GM10847 (cell line): ENCODE measurements around the gene CENPO.

ENCODE experiments used
- POLR2A ChIP-seq: IDR thresholded peaks from 2 replicates; pipeline ENCODE4 v1.6.1; 2011; ENCODE audit not compliant: insufficient read length; ENCODE audit errors: extremely low read depth

CENPO gene

DNA sequence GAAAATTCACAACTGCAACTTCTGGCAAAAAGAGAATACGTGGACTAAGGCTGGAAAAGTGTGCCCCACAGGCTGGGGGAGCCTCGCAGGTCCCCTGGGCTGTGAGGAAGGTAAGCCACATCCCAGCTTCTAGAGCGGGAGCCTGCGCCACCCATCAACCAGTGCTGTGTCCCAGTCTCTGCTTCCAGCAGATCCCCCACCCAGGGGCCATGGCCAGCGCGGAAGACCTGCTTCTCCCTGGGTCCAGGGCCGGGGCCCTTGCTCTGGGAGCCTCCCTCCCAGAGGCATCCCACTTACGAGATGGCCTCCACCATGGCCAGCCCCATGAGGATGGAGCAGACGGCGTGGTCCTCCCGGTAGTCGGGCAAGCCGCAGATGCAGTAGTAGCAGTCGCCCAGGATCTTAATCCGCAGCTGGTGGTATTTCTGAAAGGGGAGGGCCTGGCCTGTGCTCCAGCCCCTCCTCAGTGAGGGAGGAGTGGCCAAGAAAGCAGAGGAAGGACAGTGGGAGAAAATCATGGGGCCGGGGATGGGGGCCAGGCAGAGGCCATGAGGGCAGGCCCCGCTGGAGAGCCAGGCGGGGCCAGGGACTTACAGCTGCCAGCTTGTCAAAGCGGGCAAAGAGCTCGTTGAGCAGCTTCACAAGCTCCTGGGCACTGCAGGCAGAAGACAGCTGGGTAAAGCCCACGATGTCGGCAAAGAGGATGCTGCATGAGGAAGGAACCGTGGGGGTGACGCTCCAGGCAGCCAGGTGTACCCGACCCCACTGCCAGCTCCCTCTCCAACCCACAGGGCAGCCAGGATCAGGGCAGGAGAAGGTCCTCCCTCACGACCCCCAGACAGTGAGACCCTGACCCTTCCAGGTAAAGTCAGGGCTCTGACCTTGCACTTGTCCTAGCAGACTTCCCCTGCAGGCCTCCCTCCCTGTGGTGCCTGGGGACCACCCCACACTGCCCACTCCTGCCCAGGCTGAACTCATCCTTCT lies 48.0 kb downstream of the CENPO start:
- TF ChIP-seq POLR2A: no peak

DNA sequence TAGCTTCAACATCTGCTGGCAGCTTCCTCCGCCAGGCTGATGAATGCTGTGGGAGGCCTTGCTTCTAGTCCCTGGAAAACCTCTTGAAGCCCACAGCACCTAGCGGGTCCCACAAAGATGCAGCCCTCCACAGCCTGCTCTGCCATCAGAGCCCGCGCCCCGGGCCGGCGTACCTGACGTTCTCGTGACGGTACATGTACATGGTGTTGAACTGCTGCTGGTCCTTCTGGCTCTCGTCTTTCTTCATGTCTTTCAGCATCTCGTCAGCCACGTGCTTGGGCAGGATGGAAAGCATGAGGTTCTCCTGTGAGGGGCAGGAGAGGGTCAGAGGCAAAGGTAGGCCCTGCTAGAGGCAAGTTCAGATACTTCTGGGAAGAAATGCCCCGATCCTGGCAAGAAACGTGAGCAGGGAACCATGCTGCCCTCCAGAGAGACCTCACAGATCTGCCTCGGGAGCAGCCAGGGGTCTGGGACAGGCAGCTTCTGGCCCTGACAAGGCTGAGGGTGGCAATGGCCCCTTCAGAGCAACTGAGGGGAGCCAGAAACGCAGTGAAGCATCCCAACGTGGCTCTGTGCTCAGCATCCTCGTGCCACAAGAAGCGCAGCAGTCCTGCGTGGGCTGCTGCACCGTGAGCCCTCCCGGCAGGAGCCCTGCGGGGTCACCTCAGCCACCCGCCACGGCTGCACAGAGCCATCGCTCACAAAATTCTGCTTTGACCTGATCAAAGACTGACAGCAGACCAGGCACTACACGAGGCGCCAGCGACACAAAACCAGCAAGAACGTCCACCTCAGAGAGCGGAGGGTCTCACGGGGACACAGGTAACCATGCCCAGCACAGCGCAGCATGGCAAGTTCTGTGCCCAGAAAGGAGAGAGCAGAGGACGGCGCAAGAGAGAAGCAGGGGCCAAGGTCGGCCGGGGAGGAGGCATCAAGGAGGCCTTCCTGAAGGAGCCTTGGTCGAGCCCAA lies 49.1 kb downstream of the CENPO start:
- no peak for TF ChIP-seq POLR2A

DNA sequence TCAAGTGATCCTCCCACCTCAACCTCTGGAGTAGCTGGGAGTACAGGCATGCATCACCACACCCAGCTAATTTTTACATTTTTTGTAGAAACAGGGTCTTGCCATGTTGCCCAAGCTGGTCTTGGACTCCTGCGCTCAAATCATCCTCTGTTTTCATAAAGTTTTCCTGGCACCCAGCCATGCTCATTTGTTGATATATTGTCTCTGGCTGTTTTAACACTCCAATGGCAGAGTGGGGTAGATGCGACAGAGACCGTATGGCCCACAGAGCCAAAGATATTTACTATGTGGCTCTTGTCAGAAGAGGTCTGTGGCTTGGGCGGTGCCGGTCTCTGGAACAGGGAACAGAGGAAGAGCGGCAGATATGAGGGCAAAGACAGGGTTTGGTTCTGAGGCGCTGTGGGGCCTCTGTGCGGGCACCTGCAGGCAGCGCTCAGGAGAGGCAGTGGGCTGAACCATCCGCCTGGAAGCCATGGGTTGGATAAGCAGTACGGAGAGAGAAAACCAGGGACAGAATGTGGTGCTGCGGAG lies 50.2 kb downstream of the CENPO start:
- no peak for TF ChIP-seq POLR2A

DNA sequence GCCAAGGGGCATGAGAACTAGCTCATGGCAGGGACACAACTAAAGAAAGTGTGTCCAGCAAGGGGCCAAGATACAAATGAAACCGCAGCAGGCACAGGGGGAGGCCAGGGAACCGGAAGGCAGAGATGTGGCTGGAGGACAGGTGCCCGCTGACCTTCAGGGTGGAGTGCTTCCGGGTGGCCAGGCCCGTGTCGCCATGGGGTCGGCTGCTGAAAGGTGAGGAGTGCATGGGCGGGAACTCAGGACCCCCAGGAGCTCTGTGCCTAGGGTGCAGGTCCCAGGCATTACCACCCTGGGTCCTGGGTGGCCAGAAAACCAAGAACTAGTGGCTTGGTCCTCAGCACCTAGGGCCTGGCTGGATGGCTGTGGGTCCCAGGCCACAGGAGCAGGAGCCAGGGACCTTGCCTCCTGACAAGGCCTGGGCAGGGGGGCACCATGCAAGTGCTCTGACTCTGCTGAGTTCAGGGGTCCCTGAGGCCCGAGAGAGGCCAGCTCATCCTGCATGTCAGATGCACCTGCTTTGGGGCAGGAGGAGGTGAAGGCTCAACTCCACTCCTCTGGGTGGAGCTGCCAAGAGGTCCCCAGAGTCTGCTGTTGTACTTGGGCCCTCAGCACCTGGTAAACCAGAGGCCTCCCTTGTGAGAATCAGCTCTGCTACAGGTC lies 50.9 kb downstream of the CENPO start:
- TF ChIP-seq POLR2A: no peak

DNA sequence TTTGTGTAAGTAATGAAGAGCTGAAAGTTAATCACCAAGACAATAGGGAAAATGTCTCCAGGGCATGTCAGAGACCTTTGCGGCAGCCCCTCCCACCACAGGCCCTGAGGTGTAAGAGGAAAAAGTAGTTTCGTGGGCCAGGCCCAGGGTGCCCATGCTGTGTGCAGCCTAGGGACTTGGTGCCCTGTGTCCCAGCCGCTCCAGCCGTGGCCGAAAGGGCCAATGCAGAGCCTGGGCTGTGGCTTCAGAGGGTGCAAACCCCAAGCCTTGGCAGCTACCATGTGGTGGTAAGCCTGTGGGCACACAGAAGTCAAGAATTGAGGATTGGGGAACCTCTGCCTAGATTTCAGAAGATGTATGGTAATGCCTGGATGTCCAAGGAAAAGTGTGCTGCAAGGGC lies 52.5 kb downstream of the CENPO start:
- no peak for TF ChIP-seq POLR2A

DNA sequence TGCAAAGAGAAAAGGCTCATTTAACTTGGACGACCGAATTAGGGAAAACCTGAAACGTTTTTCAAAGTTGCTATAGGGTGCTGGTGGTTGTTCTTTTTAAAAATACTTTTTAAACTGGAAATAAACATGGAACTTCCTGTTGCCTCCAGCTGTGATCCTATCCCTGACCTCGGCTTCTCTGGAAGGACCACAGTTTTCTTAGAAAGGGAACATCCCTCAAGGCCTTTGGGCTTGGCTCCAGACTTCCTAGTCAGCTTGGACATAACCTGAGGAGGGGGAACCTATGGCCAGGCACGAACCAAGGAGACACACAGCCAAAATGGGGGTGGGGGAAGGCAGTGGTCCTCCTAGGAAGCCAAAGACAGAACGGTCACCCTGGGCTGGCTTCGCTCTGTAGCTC lies 57.7 kb downstream of the CENPO start:
- TF ChIP-seq POLR2A: no peak

DNA sequence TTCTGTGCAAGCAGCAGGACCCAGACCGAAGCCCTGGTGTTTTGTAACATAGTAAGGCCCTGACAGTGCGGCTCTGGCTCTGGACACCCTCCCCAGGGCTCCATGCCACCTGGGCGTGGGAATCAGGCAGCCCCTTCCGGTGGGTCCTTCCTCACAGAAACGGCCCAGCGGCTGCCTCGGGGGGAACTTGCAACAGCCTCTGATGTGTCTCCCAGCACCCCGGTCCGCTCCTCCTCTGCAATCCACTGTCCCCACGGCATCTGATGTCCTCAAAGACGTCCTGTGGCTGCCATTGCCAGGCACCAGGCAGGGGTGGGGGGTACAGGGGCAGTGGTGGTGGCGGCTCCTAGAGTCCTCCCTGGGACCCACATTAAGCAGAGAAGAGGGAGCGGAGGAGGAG lies 58.8 kb downstream of the CENPO start:
- TF ChIP-seq POLR2A: no peak

DNA sequence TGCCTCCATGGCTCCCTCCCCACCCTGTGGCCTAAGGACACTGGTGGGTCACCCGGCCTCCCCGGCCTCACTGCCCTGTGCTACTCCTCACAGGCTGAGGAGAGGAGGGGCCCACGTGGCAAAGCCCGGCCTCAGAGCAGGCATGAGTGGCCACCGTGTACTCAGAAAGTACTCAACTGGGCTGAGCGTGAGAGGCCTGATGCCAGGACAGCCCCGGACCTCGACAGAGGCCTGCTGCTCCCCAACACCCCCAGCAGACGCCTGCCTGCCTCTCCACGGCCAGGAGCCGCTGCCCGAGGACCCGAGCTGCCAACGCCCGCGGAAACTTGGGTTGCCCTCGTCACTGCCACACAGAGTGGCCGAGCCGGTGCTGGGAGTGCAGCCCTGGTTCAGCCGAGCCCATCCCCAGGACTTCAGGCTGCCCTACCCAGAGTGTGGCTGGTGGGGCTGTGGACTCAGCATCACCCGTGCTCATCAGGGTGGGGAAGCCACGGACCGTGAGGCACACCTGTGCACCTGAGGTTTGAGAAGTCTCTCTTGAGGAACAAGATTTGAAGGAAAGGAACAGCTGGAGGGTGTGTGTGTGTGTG lies 59.3 kb downstream of the CENPO start:
- TF ChIP-seq POLR2A: no peak

DNA sequence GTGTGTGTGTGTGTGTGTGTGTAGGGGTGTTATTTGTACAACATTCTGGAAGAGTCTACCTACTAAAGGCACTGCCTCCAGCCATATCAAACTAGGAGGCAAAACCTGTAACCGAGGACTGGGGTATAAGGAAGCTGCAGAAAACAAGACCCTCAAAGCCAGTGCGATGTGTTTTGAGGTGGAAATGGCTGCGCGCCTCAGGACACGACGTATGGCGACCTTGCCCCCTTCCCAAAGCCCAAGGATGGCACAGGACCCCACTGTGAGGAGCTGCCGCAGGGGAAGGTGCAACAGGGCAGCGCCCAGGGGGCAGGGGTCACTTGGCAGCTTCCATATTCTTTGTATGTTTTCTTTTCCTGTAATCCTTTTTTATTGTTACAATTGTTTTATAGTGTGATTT lies 59.8 kb downstream of the CENPO start:
- TF ChIP-seq POLR2A: no peak

DNA sequence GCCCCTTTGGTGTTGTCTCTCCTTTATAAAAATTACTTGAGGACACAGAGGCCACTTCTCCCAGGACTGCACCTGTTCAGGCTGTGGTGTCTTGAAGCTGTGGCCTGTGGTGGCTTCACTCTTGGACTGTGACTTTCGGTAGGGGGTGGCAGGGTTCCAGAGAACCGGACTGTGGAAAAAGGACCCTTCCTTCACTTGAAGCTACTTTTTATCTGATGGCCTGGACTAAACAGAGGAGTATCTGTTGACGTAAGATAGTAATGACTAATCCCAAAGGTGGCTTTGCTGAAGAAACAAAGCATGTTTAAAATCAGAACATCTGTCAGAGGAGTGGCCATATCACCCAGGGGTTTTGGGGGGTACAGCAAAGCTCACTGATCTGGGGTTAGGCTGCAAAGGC lies 60.8 kb downstream of the CENPO start:
- no peak for TF ChIP-seq POLR2A

DNA sequence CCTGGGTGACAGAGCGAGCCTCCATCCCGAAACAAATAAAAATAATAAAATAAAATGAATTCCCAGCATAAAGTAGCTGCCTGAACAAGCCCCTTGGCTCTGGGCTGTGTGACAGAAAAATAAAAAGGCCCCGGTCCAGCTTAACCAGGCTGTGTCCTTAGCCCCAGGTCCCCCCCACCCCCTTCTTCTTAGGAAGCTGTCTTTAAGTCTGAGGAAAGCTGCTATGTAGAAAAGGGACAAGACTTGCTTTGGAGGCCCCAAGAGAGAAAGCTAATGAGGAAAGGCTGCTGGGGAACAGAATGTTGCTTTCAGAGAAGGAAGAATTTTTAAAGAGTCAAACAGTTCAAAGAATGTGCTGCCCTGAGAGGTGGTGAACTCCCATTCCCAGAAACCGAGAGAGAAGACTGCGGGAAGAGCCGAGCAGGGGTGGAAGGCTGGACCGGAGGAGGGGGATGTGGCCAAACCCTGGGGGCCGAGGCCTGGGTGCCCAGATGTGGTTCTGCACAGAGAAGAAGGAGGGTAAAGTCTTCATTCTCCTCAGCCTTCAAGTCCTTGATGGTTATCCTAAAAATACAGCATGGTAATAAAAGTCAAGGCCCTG lies 61.9 kb downstream of the CENPO start:
- no peak for TF ChIP-seq POLR2A

DNA sequence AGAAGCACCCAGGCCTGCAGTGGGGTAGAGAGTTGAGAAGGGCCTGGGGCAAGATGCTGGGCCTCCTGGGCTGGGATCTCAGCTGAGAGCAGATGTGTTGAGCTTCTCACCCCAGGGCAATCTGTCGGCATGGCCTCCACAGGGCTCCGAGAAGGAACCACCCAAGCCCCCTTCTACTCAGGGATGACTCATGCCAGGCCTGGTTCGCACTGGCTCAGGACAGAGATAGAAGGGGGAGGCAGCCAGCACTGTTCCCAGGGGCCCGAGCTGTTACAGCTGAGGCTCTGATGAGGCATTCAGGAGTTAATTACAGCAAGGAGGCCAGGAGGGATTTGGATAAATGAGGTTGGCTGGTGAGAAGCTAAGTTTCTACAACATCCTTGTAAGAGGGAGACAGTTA lies 62.5 kb downstream of the CENPO start:
- TF ChIP-seq POLR2A: no peak

DNA sequence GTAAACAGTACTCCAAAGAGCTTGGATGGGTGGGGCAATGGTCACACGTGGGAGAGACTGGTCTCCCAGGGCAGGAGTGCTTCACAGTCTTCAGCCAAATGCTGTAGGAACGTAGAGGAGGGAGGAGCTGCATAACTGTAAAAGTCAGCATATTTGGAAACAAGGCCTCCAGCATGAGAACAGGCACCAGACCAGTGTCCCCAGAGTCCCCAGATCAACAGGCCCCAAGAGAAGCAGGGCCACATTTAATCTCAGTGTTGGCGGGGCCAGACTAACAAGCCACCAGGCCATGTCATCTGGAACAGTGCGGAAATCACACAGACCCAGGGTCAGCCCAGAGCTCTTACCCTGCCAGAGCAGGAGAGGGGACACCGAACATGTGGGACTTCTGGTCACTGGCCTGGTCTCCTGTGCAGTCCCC lies 63.6 kb downstream of the CENPO start:
- TF ChIP-seq POLR2A: no peak

DNA sequence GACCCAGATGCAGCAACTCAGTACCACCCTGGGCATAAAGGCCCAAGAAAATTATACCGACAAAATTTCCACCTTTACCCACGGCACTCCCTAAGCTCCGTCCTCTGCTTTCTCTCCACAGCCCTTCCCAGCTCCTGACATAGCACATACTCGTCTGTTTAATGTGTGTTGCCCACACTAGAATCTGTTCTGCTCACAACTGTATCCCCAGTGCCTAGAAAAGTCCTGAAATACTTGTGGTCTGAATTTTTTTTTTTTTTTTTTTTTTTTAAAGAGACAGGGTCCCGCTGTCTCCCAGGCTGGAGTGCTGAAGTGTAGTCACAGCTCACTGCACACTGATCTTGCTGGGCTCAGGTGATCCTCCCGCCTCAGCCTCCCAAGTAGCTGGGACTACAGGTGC lies 64.5 kb downstream of the CENPO start:
- TF ChIP-seq POLR2A: no peak
